PC-9 (cell line): ENCODE results near the gene CCDC9. TPM values are rescaled to one million over a fixed set of nuclear protein-coding genes. Genes with fewer than 3 reads are reported as not detected.

Experiments used
- BruUV-seq: library from RNA; stranded (reverse); fragments of 400-500 nt; replicated peaks from 2 replicates; lab custom pipeline; 2021; lab: Mats Ljungman, UMichigan
- CTCF ChIA-PET: fragments of 300-600 bp; sonication (Branson Sonifier 250); formaldehyde crosslinking; loops from one replicate; lab custom pipeline; 2022; ENCODE audit warnings: antibody characterized with exemption; lab: Charles Lee
- POLR2A ChIA-PET: fragments of 300-600 bp; sonication (Branson Sonifier 250); formaldehyde crosslinking; loops from one replicate; lab custom pipeline; 2022; ENCODE audit warnings: antibody characterized with exemption; ENCODE audit not compliant: unreplicated experiment; lab: Charles Lee
- DNase-seq, 2 experiments: peaks; one replicate each; pipeline versions ENCODE4 v3.0.0 to v3.0.0-alpha.2; 2015 to 2022; ENCODE audit warnings: mixed read lengths in 1 of 2
- H2AFZ ChIP-seq: fragments of 200-600 bp; sonication (generic); 2 replicates; pipeline ENCODE4 v1.8.1; 2017; ENCODE audit warnings: antibody characterized with exemption
- H3F3A ChIP-seq: fragments of 200-600 bp; sonication (generic); 2 replicates; pipeline ENCODE4 v1.8.1; 2017; ENCODE audit warnings: antibody characterized with exemption, mild to moderate bottlenecking, low read depth; ENCODE audit not compliant: insufficient read depth
- H3K27ac ChIP-seq: fragments of 200-600 bp; sonication (generic); 2 replicates; pipeline ENCODE4 v1.6.1; 2016; ENCODE audit warnings: mixed run types
- H3K27me3 ChIP-seq: fragments of 200-600 bp; sonication (generic); 2 replicates; pipeline ENCODE4 v1.6.1; 2016; ENCODE audit warnings: low read depth, mixed run types; ENCODE audit not compliant: insufficient read depth
- H3K36me3 ChIP-seq: fragments of 200-600 bp; sonication (generic); 2 replicates; pipeline ENCODE4 v1.6.1; 2016; ENCODE audit warnings: low read depth, mixed run types
- H3K4me1 ChIP-seq: fragments of 200-600 bp; sonication (generic); replicated peaks from 2 replicates; pipeline ENCODE4 v1.6.1; 2016; ENCODE audit warnings: mixed run types; ENCODE audit not compliant: insufficient read depth
- H3K4me2 ChIP-seq: fragments of 200-600 bp; sonication (generic); 2 replicates; pipeline ENCODE4 v1.6.1; 2017; ENCODE audit warnings: mixed run types
- H3K4me3 ChIP-seq: fragments of 200-600 bp; sonication (generic); 2 replicates; pipeline ENCODE4 v1.6.1; 2016; ENCODE audit warnings: mixed run types
- H3K79me2 ChIP-seq: fragments of 200-600 bp; sonication (generic); 2 replicates; pipeline ENCODE4 v1.6.1; 2017; ENCODE audit warnings: low read depth, mixed run types
- H3K9me2 ChIP-seq: fragments of 200-600 bp; sonication (generic); 2 replicates; pipeline ENCODE4 v1.8.1; 2017; ENCODE audit warnings: mild to moderate bottlenecking; ENCODE audit not compliant: insufficient read depth
- H3K9me3 ChIP-seq: fragments of 200-600 bp; sonication (generic); 2 replicates; pipeline ENCODE4 v1.8.1; 2016; ENCODE audit warnings: low read depth; ENCODE audit not compliant: insufficient read depth
- H4K20me1 ChIP-seq: fragments of 200-600 bp; sonication (generic); 2 replicates; pipeline ENCODE4 v1.8.1; 2017; ENCODE audit not compliant: insufficient read depth
- CTCF ChIP-seq: fragments of 200-600 bp; sonication (generic); conservative IDR thresholded peaks from 2 replicates; pipeline ENCODE4 v1.6.1; 2017; ENCODE audit warnings: mixed run types, antibody characterized with exemption, mild to moderate bottlenecking, moderate library complexity
- EZH2 ChIP-seq: fragments of 200-600 bp; sonication (generic); IDR thresholded peaks from 2 replicates; pipeline ENCODE4 v1.8.0; 2017; ENCODE audit warnings: antibody characterized with exemption, low read depth
- intact Hi-C: fragments of 100-400 bp; cut with micrococcal nuclease; formaldehyde crosslinking; loops from one replicate; pipeline ENCODE4 v1.10.0; 2022; ENCODE audit not compliant: unreplicated experiment
- total RNA-seq: library from RNA; stranded (reverse); gene quantifications from 2 replicates; pipeline ENCODE4 v1.2.3, GENCODE V29; 2021

Gene CCDC9
- total RNA-seq, 1 experiment from 2014 or later, result 37.0 TPM

GRCh38 chr19:47232422-47233211 is 23.7 kb upstream of the CCDC9 start:
- intact Hi-C loops, result no loop called here
- no TSS peak for BruUV-seq
- no peaks in the 10 kb centered on the region for H3K9me3 ChIP-seq
- peaks cover 37% of the 10 kb centered on the region for H3K4me1 ChIP-seq
- H4K20me1 ChIP-seq, result peaks cover 18% of the 10 kb centered on the region
- CTCF ChIA-PET, result interaction anchor here (0.6 to 1.7 kb wide), 4 partner anchors 11 to 116 kb away, joined by 3 to 15 read pairs (median 6); partner anchors contain the start of gene DHX34
- peak; percentile 34 to 74 for DNase-seq
- H3K79me2 ChIP-seq, result peaks cover 18% of the 10 kb centered on the region
- H3K4me2 ChIP-seq, result peak overlapping the region; percentile 93
- POLR2A ChIA-PET, result interaction anchor here (0.5 to 0.6 kb wide), 2 partner anchors 75 to 147 kb away, joined by 4 to 5 read pairs; no protein-coding TSS in a partner anchor
- peaks cover 55% of the 10 kb centered on the region for H3F3A ChIP-seq
- peak overlapping the region; percentile 99; the same call in 1 of the 2 replicates for H3K4me3 ChIP-seq
- H3K36me3 ChIP-seq, result no peaks in the 10 kb centered on the region
- H3K9me2 ChIP-seq, result no peaks in the 10 kb centered on the region
- H3K27ac ChIP-seq, result peak overlapping the region; percentile 68
- peak overlapping the region; percentile 57; the same call in 1 of the 2 replicates for H2AFZ ChIP-seq
- no peaks in the 10 kb centered on the region for H3K27me3 ChIP-seq
- no peak for TF ChIP-seq EZH2
- TF ChIP-seq CTCF, result no peak

GRCh38 chr19:47236072-47236675 is 20.2 kb upstream of the CCDC9 start:
- Histone ChIP-seq H3K4me1 (peaks cover 27% of the 10 kb centered on the region), H3K4me2 (no peak overlapping the region), H3K9me3 (no peaks in the 10 kb centered on the region), H3F3A (peaks cover 55% of the 10 kb centered on the region), H2AFZ (no peak overlapping the region), H3K9me2 (no peaks in the 10 kb centered on the region), H4K20me1 (no peaks in the 10 kb centered on the region), H3K4me3 (no peak overlapping the region), H3K27me3 (no peaks in the 10 kb centered on the region), H3K27ac (no peak overlapping the region), H3K36me3 (no peaks in the 10 kb centered on the region), H3K79me2 (no peaks in the 10 kb centered on the region)
- intact Hi-C loops, result no loop called here
- ChIA-PET POLR2A (no interaction called here), CTCF (interaction anchor here (0.7 kb wide), 1 partner anchor 10 kb away, joined by 14 read pairs; no protein-coding TSS in a partner anchor)
- DNase-seq, result no peak
- TF ChIP-seq CTCF (no peak), EZH2 (no peak)
- BruUV-seq, result no TSS peak

GRCh38 chr19:47239152-47239551 is 17.2 kb upstream of the CCDC9 start:
- Histone ChIP-seq H4K20me1 (no peaks in the 10 kb centered on the region), H3K27ac (no peak overlapping the region), H3K9me3 (no peaks in the 10 kb centered on the region), H3K4me2 (no peak overlapping the region), H2AFZ (no peak overlapping the region), H3K36me3 (no peaks in the 10 kb centered on the region), H3K4me1 (peaks cover 21% of the 10 kb centered on the region), H3K9me2 (no peaks in the 10 kb centered on the region), H3F3A (peaks cover 59% of the 10 kb centered on the region), H3K79me2 (no peaks in the 10 kb centered on the region), H3K27me3 (no peaks in the 10 kb centered on the region), H3K4me3 (no peak overlapping the region)
- ChIA-PET POLR2A (no interaction called here), CTCF (no interaction called here)
- intact Hi-C loops, result no loop called here
- no TSS peak for BruUV-seq
- DNase-seq, result no peak
- no peak for TF ChIP-seq EZH2
- no peak for TF ChIP-seq CTCF
